ENCODE data around the gene CARD10. TPM values are rescaled to one million over a fixed set of nuclear protein-coding genes. Genes with fewer than 3 reads are reported as not detected.

The CARD10 gene
- total and polyA plus RNA-seq, 2 of the 13 experiments (the other 11 are each of a cell fraction or from before 2014, with no cell fraction given): 35.2 to 55.8 TPM

DNA sequence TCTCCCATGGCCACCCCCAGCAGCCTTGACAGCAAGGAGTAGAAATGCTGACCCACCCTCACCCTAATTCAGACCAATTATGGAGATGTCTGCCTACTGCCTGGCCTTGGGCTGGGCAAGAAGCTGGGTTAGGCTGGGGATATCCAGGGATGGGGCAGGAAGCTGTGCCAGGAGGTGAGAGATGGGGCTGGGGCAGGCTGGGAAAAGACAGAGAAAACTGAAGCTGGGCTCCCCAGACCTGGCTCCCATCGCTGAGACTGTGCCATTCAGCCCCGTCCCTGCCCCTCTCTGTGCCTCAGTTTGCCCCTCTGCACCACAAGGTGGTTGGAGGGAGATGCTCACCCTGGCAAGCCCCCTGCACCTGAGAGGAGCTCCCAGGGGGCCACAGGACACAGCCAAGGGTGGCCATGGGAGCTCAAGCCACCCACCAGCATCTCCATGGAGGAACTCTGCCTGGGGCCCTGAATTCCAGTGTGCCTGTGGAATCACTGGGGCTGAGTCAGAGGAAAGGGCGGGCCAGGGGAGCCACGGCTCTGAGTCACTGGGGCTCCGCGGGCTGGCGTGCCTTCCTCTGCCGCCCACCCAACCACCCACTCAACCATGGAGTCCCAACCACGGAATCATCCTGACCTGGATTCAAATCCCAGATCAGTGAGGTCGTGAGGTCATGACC is 6.0 kb upstream of the CARD10 start (continued):
- peak; percentile 28; the same call in 1 of the 2 replicates for TF ChIP-seq ZNF687 (CRISPR knock-in tag; IDR thresholded peaks at IDR 0.05)
- no peak for TF ChIP-seq CREBL2 (CRISPR knock-in tag; IDR thresholded peaks at IDR 0.05; ENCODE audit: borderline replicate concordance)
- TF ChIP-seq ZNF441 (CRISPR knock-in tag; IDR thresholded peaks at IDR 0.05; ENCODE audit: borderline replicate concordance): no peak
- TF ChIP-seq ZNF572 (CRISPR knock-in tag; IDR thresholded peaks at IDR 0.05): no peak
- TF ChIP-seq GFI1 (CRISPR knock-in tag; IDR thresholded peaks at IDR 0.05; ENCODE audit: borderline replicate concordance): no peak
- no peak for TF ChIP-seq SP1 (IDR thresholded peaks at IDR 0.05)
- TF ChIP-seq SP1 (CRISPR knock-in tag; IDR thresholded peaks at IDR 0.05): no peak
- no peak for TF ChIP-seq MXD4 (CRISPR knock-in tag; IDR thresholded peaks at IDR 0.05)
- no peak for TF ChIP-seq ZNF12 (CRISPR knock-in tag; IDR thresholded peaks at IDR 0.05)
- TF ChIP-seq, protein P1, sequence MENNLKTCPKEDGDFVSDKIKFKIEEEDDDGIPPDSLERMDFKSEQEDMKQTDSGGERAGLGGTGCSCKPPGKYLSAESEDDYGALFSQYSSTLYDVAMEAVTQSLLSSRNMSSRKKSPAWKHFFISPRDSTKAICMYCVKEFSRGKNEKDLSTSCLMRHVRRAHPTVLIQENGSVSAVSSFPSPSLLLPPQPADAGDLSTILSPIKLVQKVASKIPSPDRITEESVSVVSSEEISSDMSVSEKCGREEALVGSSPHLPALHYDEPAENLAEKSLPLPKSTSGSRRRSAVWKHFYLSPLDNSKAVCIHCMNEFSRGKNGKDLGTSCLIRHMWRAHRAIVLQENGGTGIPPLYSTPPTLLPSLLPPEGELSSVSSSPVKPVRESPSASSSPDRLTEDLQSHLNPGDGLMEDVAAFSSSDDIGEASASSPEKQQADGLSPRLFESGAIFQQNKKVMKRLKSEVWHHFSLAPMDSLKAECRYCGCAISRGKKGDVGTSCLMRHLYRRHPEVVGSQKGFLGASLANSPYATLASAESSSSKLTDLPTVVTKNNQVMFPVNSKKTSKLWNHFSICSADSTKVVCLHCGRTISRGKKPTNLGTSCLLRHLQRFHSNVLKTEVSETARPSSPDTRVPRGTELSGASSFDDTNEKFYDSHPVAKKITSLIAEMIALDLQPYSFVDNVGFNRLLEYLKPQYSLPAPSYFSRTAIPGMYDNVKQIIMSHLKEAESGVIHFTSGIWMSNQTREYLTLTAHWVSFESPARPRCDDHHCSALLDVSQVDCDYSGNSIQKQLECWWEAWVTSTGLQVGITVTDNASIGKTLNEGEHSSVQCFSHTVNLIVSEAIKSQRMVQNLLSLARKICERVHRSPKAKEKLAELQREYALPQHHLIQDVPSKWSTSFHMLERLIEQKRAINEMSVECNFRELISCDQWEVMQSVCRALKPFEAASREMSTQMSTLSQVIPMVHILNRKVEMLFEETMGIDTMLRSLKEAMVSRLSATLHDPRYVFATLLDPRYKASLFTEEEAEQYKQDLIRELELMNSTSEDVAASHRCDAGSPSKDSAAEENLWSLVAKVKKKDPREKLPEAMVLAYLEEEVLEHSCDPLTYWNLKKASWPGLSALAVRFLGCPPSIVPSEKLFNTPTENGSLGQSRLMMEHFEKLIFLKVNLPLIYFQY (CRISPR knock-in tag; IDR thresholded peaks at IDR 0.05; ENCODE audit: borderline replicate concordance): no peak
- TF ChIP-seq FOSL1 (CRISPR knock-in tag; IDR thresholded peaks at IDR 0.05; ENCODE audit: borderline replicate concordance): 0 out of 2 replicates have a peak, but pooled peaks have one; percentile 25
- peak; percentile 31 for TF ChIP-seq MED1 (CRISPR knock-in tag; IDR thresholded peaks at IDR 0.05)
- 0 out of 2 replicates have a peak, but pooled peaks have one; percentile 20 for TF ChIP-seq AHDC1 (CRISPR knock-in tag; IDR thresholded peaks at IDR 0.05; ENCODE audit: borderline replicate concordance)

Data from HepG2 (cell line).